PFSK-1 (cell line): Measurements from ENCODE around the gene COX6B1.

Experiments
- FOXP2 ChIP-seq: optimal IDR thresholded peaks from 2 replicates; pipeline ENCODE3; 2011; ENCODE audit warnings: borderline replicate concordance, control low read depth, inconsistent platforms; ENCODE audit not compliant: insufficient read depth; ENCODE audit errors: extremely low read length, extremely low read depth
- POLR2AphosphoS5 ChIP-seq: IDR thresholded peaks from 2 replicates; pipeline ENCODE4 v1.6.1; 2012; ENCODE audit warnings: low read depth, mild to moderate bottlenecking, control low read depth, low read length, moderate library complexity
- REST ChIP-seq, 2 experiments: IDR thresholded peaks; 2 replicates each; pipeline versions ENCODE4 v1.6.1 to v1.8.0; 2011 to 2012; ENCODE audit warnings: low read depth in 2 of 2, low read length in 2 of 2, control low read depth in 1 of 2, inconsistent platforms in 1 of 2, mild to moderate bottlenecking in 1 of 2, moderate library complexity in 1 of 2; ENCODE audit not compliant: insufficient read depth in 1 of 2
- SIN3A ChIP-seq: IDR thresholded peaks from 2 replicates; pipeline ENCODE4 v1.6.1; 2012; ENCODE audit warnings: mild to moderate bottlenecking, low read length, moderate library complexity, borderline replicate concordance; ENCODE audit not compliant: insufficient read depth
- TAF1 ChIP-seq: IDR thresholded peaks from 2 replicates; pipeline ENCODE4 v1.6.1; 2012; ENCODE audit warnings: low read length, control low read depth, borderline replicate concordance; ENCODE audit not compliant: insufficient read depth

The COX6B1 gene

GRCh38 chr19:35629332-35629633 is 18.8 kb upstream of the COX6B1 start:
- TF ChIP-seq TAF1 (no peak), POLR2AphosphoS5 (no peak), FOXP2 (no peak), SIN3A (no peak), REST (IDR thresholded peaks at IDR 0.05; ENCODE audit: insufficient read depth in 1 of 2, low read depth in 2 of 2, low read length in 2 of 2) (no peak)

DNA sequence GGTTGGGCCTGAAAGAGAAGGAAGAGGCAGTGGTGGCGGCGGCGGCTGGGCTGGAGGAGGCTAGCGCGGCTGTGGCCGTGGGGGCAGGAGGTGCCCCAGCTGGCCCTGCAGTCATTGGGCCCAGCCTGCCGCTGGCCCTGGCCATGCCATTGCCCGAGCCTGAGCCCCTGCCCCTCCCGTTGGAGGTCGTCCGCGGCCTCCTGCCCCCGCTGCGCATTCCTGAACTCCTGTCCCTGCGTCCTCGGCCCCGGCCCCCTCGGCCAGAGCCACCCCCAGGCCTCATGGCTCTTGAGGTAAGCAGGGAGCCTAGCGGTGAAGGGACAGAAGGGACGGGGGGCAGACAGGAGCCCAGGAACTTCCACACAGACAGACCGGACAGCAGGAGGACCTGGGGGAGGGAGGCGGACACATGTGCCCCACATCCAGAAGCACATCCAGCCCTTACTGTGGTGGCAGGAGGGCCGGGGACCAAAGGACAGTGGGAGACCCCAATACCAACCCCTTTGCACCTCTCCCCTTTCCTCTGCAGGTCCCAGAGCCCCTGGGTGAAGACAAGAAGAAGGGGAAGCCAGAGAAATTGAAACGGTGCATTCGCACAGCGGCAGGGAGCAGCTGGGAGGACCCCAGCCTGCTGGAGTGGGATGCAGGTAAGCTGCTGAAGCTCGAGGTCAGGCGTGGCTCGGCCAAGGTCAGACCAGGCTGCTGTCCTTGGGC is 14.2 kb upstream of the COX6B1 start:
- no peak for TF ChIP-seq TAF1
- no peak for TF ChIP-seq POLR2AphosphoS5
- TF ChIP-seq REST (IDR thresholded peaks at IDR 0.05; ENCODE audit: insufficient read depth in 1 of 2, low read depth in 2 of 2, low read length in 2 of 2): no peak
- TF ChIP-seq FOXP2: no peak
- no peak for TF ChIP-seq SIN3A

GRCh38 chr19:35636651-35637050 is 11.5 kb upstream of the COX6B1 start:
- no peak for TF ChIP-seq REST (IDR thresholded peaks at IDR 0.05; ENCODE audit: insufficient read depth in 1 of 2, low read depth in 2 of 2, low read length in 2 of 2)
- TF ChIP-seq POLR2AphosphoS5: no peak
- TF ChIP-seq TAF1: no peak
- no peak for TF ChIP-seq FOXP2

DNA sequence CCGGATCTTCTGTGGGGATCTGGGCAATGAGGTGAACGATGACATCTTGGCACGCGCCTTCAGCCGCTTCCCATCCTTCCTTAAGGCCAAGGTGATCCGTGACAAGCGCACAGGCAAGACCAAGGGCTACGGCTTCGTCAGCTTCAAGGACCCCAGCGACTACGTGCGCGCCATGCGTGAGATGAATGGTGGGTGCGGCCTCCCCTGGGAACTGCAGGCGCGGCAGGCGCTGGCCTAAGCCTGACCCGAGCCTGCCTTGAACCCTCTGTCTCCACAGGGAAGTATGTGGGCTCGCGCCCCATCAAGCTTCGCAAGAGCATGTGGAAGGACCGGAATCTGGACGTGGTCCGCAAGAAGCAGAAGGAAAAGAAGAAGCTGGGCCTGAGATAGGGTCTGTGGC is 11.0 kb upstream of the COX6B1 start:
- TF ChIP-seq REST (IDR thresholded peaks at IDR 0.05; ENCODE audit: insufficient read depth in 1 of 2, low read depth in 2 of 2, low read length in 2 of 2): no peak
- TF ChIP-seq SIN3A: no peak
- no peak for TF ChIP-seq FOXP2
- no peak for TF ChIP-seq POLR2AphosphoS5
- TF ChIP-seq TAF1: no peak

GRCh38 chr19:35639321-35639639 is 8.8 kb upstream of the COX6B1 start:
- TF ChIP-seq FOXP2 (no peak), REST (IDR thresholded peaks at IDR 0.05; ENCODE audit: insufficient read depth in 1 of 2, low read depth in 2 of 2, low read length in 2 of 2) (no peak), SIN3A (no peak), TAF1 (no peak), POLR2AphosphoS5 (no peak)
